B cell (primary cell): ENCODE results near the gene SRPK1. TPM values are rescaled to one million over a fixed set of nuclear protein-coding genes. Genes with fewer than 3 reads are reported as not detected.

Experiments used
- ATAC-seq: fragments of 200-7000 bp; cut with Tn5 transposase; one replicate; pipeline ENCODE4 v1.10.0; 2021; ENCODE audit warnings: low read depth, mild to moderate bottlenecking, moderate number of reproducible peaks, moderate library complexity
- CTCF ChIA-PET: fragments of 350-600 bp; sonication (Branson Sonifier 250); formaldehyde crosslinking; loops from one replicate; lab custom pipeline; 2021; ENCODE audit warnings: antibody characterized with exemption, inconsistent platforms; lab: Charles Lee
- POLR2A ChIA-PET: fragments of 350-600 bp; sonication (Branson Sonifier 250); formaldehyde crosslinking; loops from one replicate; lab custom pipeline; 2021; ENCODE audit warnings: antibody characterized with exemption; lab: Charles Lee
- DNase-seq: peaks from one replicate; pipeline ENCODE4 v3.0.0; 2013
- H2AFZ ChIP-seq: 2 replicates; pipeline ENCODE4 v1.6.1; 2012; ENCODE audit warnings: mild to moderate bottlenecking, low read depth, low read length; ENCODE audit not compliant: insufficient read depth, poor library complexity, severe bottlenecking
- H3K27ac ChIP-seq, 2 donors: 1 replicate in 1 of 2; 2 replicates in 1 of 2; pipeline ENCODE4 v1.5.1; 2012 to 2013; ENCODE audit warnings: low read length in 2 of 2, mild to moderate bottlenecking in 2 of 2, moderate library complexity in 1 of 2
- H3K27me3 ChIP-seq, 4 experiments: fragments of 200-600 bp in 1 of 4; sonication (generic) in 1 of 4; replicated peaks in 1 of 4; 1 replicate in 2 of 4; 2 replicates in 2 of 4; pipeline versions ENCODE4 v1.6.1 to v1.7.0; 2013 to 2016; ENCODE audit warnings: low read length in 3 of 4, mild to moderate bottlenecking in 2 of 4, mixed read lengths in 1 of 4, moderate library complexity in 1 of 4; ENCODE audit not compliant: insufficient read depth in 4 of 4, control insufficient read depth in 3 of 4; ENCODE audit errors: control extremely low read depth in 1 of 4
- H3K36me3 ChIP-seq, 2 experiments: replicated peaks in 1 of 2; 1 replicate in 1 of 2; 2 replicates in 1 of 2; pipeline versions ENCODE4 v1.6.1 to v1.7.1; 2013; ENCODE audit warnings: low read length in 1 of 2; ENCODE audit not compliant: insufficient read depth in 2 of 2, control insufficient read depth in 1 of 2; ENCODE audit errors: control extremely low read depth in 1 of 2, extremely low read depth in 1 of 2
- H3K4me1 ChIP-seq, 2 donors: fragments of 200-600 bp in 1 of 2; sonication (generic) in 1 of 2; 1 replicate in 1 of 2; 2 replicates in 1 of 2; pipeline versions ENCODE4 v1.5.1 to v1.6.1; 2013 to 2017; ENCODE audit warnings: low read length in 2 of 2; ENCODE audit not compliant: control insufficient read depth in 2 of 2, insufficient read depth in 2 of 2
- H3K4me2 ChIP-seq: replicated peaks from 2 replicates; pipeline ENCODE3; 2012; ENCODE audit warnings: mild to moderate bottlenecking, low read depth, low read length; ENCODE audit not compliant: poor library complexity, severe bottlenecking
- H3K4me3 ChIP-seq, 5 experiments: fragments of 200-600 bp in 1 of 5; sonication (generic) in 1 of 5; 1 replicate in 3 of 5; 2 replicates in 2 of 5; pipeline versions ENCODE4 v1.5.1 to v1.7.0; 2011 to 2016; ENCODE audit warnings: low read length in 4 of 5, mild to moderate bottlenecking in 4 of 5, low read depth in 2 of 5, control low read depth in 1 of 5, moderate library complexity in 1 of 5; ENCODE audit not compliant: insufficient read depth in 1 of 5; ENCODE audit errors: control extremely low read depth in 1 of 5, extremely low read depth in 1 of 5
- H3K79me2 ChIP-seq: fragments of 200-600 bp; sonication (generic); one replicate; pipeline ENCODE4 v1.6.0; 2016; ENCODE audit warnings: low read length; ENCODE audit not compliant: control insufficient read depth, insufficient read depth
- H3K9ac ChIP-seq: fragments of 200-600 bp; sonication (generic); 2 replicates; pipeline ENCODE4 v1.6.1; 2017; ENCODE audit warnings: mild to moderate bottlenecking, low read length, moderate library complexity
- H3K9me3 ChIP-seq, 3 donors: one replicate each; pipeline versions ENCODE4 v1.6.1 to v1.7.1; 2013; ENCODE audit warnings: low read length in 2 of 3; ENCODE audit not compliant: control insufficient read depth in 2 of 3, insufficient read depth in 1 of 3; ENCODE audit errors: control extremely low read depth in 1 of 3
- H4K20me1 ChIP-seq: 2 replicates; pipeline ENCODE4 v1.6.0; 2012; ENCODE audit warnings: mild to moderate bottlenecking, low read length; ENCODE audit not compliant: insufficient read depth, control insufficient read depth, poor library complexity, severe bottlenecking
- H3K27ac Mint-ChIP-seq: one replicate; pipeline ENCODE4 v1.8.0; 2021; ENCODE audit warnings: mixed read lengths
- H3K27me3 Mint-ChIP-seq: one replicate; pipeline ENCODE4 v1.8.0; 2021; ENCODE audit warnings: mixed read lengths
- H3K4me1 Mint-ChIP-seq: one replicate; pipeline ENCODE4 v1.8.0; 2021; ENCODE audit warnings: mixed read lengths
- H3K4me3 Mint-ChIP-seq: one replicate; pipeline ENCODE4 v1.8.0; 2021; ENCODE audit warnings: mixed read lengths
- H3K9me3 Mint-ChIP-seq: one replicate; pipeline ENCODE4 v1.8.0; 2022; ENCODE audit warnings: mixed read lengths; ENCODE audit not compliant: insufficient read depth
- EZH2 ChIP-seq: IDR thresholded peaks from 2 replicates; pipeline ENCODE4 v1.6.1; 2012; ENCODE audit warnings: borderline replicate concordance, low read depth, mild to moderate bottlenecking, moderate library complexity, low read length; ENCODE audit not compliant: insufficient read depth, poor library complexity, severe bottlenecking
- WGBS: methylation state at CpG from one replicate; pipeline ENCODE4 v1.1.5; 2013; ENCODE audit warnings: missing lambda C conversion rate; ENCODE audit not compliant: insufficient coverage; 5-methylcytosine and 5-hydroxymethylcytosine counted together
- intact Hi-C: fragments of 100-400 bp; cut with micrococcal nuclease; formaldehyde crosslinking; loops from one replicate; pipeline ENCODE4 v1.10.0; 2022
- polyA plus RNA-seq: library from polyadenylated mRNA; depleted of rRNA; stranded (reverse); fragments of >200 nt; gene quantifications from 2 replicates; pipeline ENCODE4 v1.2.3, GENCODE V29; 2012
- total RNA-seq, 2 donors: library from RNA; stranded (reverse); fragments of 120-200 nt in 1 of 2; gene quantifications; 1 replicate in 1 of 2; 2 replicates in 1 of 2; pipeline versions ENCODE4 v1.2.3 to v1.2.4, GENCODE V29; 2013 to 2022
- TF ChIP-seq, protein P1 (sequence below): fragments of 200-600 bp; IDR thresholded peaks from one replicate; pipeline ENCODE4 v1.8.0; 2022; ENCODE audit warnings: antibody characterized with exemption, mild to moderate bottlenecking

Gene SRPK1
- total and polyA plus RNA-seq, 2 donors (not counting 1 experiment from before 2014, with no cell fraction given) = 9.7 to 53.3 TPM

DNA sequence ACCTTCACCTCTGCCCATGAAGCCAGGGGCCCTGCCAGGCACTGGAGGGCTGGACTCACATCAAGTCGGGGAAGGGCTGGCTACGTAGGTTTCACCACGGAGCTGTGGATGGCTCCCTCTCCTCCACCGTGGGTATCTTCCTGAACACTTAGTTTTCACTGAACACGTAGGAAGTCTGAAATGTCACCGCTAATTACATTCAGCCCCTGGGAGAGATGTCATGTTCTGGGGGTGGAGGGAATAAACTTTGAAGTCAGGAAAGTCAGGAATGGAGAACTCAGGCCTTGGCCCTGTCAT lies 109.3 kb downstream of the SRPK1 start:
- no peak overlapping the region for H3K27ac Mint-ChIP-seq
- DNase-seq = no peak
- no peak overlapping the region for H2AFZ ChIP-seq

DNA sequence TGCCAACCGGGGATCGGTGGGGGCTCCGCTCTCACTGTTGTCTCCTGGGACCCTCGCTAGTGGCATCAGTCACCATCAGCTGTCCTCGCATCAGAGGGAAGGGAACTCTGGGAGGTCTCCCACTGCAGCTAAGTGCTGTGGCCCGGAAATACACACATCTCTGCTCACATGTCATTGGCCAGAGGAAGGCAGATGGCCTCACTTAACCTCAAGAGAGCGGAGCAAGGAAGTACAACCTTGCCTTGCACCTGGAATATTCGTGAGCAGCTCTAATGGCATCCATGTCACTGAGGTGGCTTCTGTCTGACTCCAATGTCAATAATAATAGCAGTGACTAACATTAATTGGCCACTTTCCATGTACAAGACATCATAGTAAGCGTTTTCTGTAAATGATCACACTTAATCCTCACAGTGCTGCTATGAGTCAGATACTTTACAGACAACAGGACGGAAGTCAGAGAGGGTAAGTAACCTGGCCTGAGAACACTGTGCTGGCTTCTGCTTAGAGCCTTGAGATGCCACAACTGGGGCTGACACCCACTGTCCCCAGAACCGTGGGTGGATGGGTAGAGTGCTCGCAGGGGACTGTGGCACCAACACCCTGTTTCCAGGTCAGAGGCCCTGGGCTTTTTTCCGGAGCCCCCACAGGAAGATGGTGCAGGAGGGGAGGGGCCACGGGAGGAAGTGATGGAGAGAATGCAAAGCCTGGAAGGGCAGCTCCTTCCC lies 109.8 kb downstream of the SRPK1 start:
- Histone ChIP-seq H3K79me2 (no peaks in the 10 kb centered on the region), H2AFZ (no peak overlapping the region), H4K20me1 (no peaks in the 10 kb centered on the region), H3K4me3 (no peak overlapping the region), H3K4me2 (no peak overlapping the region), H3K36me3 (no peaks in the 10 kb centered on the region), H3K9ac (no peak overlapping the region), H3K9me3 (peaks cover 0 to 16% (median 0%) of the 10 kb centered on the region in 3 donors), H3K4me1 (no peaks in the 10 kb centered on the region), H3K27ac (no peak overlapping the region), H3K27me3 (peaks cover 0 to 29% (median 1%) of the 10 kb centered on the region in 4 experiments)
- no peaks in the 10 kb centered on the region for H3K9me3 Mint-ChIP-seq
- intact Hi-C loops = no loop called here
- no peak overlapping the region for H3K4me3 Mint-ChIP-seq
- H3K27ac Mint-ChIP-seq = no peak overlapping the region
- CTCF ChIA-PET = no interaction called here
- TF ChIP-seq, protein P1, sequence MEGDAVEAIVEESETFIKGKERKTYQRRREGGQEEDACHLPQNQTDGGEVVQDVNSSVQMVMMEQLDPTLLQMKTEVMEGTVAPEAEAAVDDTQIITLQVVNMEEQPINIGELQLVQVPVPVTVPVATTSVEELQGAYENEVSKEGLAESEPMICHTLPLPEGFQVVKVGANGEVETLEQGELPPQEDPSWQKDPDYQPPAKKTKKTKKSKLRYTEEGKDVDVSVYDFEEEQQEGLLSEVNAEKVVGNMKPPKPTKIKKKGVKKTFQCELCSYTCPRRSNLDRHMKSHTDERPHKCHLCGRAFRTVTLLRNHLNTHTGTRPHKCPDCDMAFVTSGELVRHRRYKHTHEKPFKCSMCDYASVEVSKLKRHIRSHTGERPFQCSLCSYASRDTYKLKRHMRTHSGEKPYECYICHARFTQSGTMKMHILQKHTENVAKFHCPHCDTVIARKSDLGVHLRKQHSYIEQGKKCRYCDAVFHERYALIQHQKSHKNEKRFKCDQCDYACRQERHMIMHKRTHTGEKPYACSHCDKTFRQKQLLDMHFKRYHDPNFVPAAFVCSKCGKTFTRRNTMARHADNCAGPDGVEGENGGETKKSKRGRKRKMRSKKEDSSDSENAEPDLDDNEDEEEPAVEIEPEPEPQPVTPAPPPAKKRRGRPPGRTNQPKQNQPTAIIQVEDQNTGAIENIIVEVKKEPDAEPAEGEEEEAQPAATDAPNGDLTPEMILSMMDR = no peak
- TF ChIP-seq EZH2 = no peak
- H3K27me3 Mint-ChIP-seq = peaks cover 26% of the 10 kb centered on the region
- WGBS = 87% methylated on average over 11 of the region's 14 CpGs
- no peak for ATAC-seq
- POLR2A ChIA-PET = no interaction called here
- H3K4me1 Mint-ChIP-seq = no peaks in the 10 kb centered on the region
- no peak for DNase-seq

More for the DNA sequence above, 109.3 kb downstream of the SRPK1 start:
- H3K4me1 Mint-ChIP-seq = no peaks in the 10 kb centered on the region
- H3K27me3 Mint-ChIP-seq = peaks cover 21% of the 10 kb centered on the region
- TF ChIP-seq, protein P1 = no peak
- TF ChIP-seq EZH2 = no peak
- no peaks in the 10 kb centered on the region for H3K79me2 ChIP-seq
- no peak overlapping the region for H3K27ac ChIP-seq
- no peak overlapping the region for H3K4me3 Mint-ChIP-seq
- ATAC-seq = no peak
- no peaks in the 10 kb centered on the region for H3K9me3 Mint-ChIP-seq
- H3K4me3 ChIP-seq = no peak overlapping the region
- H3K4me2 ChIP-seq = no peak overlapping the region
- H3K9me3 ChIP-seq = peaks cover 0 to 21% (median 0%) of the 10 kb centered on the region in 3 donors
- H3K9ac ChIP-seq = no peak overlapping the region
- no peaks in the 10 kb centered on the region for H3K36me3 ChIP-seq
- ChIA-PET CTCF (no interaction called here), POLR2A (no interaction called here)
- no peaks in the 10 kb centered on the region for H4K20me1 ChIP-seq
- intact Hi-C loops = no loop called here
- H3K27me3 ChIP-seq = peaks cover 0 to 26% (median 1%) of the 10 kb centered on the region in 4 experiments
- no peaks in the 10 kb centered on the region for H3K4me1 ChIP-seq
- 94% methylated on average over 4 of the region's 6 CpGs for WGBS
